Fibroblast of skin of right quadriceps (primary cell): ENCODE results near the gene GALP.
"Not testable (repeated sequence)": the region's sequence is repeated elsewhere in the genome, so short reads cannot be mapped to it uniquely, and the experiment has no call there.

Experiments
- DNase-seq: peaks from one replicate; pipeline ENCODE4 v3.0.0-alpha.2; 2013

Gene GALP

GRCh38 chr19:56148955-56149655 is 26.7 kb upstream of the GALP start:
- not testable (repeated sequence) for DNase-seq

DNA sequence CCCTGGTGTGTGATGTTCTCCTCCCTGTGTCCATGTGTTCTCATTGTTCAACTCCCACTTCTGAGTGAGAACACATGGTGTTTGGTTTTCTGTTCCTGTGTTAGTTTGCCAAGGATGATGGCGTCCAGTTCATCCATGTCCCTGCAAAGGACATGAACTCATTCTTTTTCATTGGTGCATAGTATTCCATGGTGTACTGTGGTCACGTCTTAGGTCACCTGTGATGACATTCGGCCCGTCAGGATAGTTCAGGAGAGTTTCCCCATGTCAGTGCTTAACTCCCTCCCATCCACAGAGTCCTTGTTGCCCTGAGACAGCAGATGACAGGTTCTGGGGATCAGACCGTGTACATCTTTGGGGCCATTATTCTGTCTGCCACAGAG is 26.2 kb upstream of the GALP start:
- no peak for DNase-seq

- no peak for DNase-seq
Measured at GRCh38 chr19:56150358-56150757, 25.4 kb upstream of the GALP start.

GRCh38 chr19:56152644-56153043 is 23.2 kb upstream of the GALP start:
- no peak for DNase-seq

GRCh38 chr19:56153507-56153906 is 22.3 kb upstream of the GALP start:
- DNase-seq = no peak

GRCh38 chr19:56155124-56155687 is 20.6 kb upstream of the GALP start:
- DNase-seq = no peak

GRCh38 chr19:56156768-56157167 is 19.0 kb upstream of the GALP start:
- DNase-seq = no peak

- DNase-seq = no peak
Measured at GRCh38 chr19:56158170-56158757, 17.5 kb upstream of the GALP start.

DNA sequence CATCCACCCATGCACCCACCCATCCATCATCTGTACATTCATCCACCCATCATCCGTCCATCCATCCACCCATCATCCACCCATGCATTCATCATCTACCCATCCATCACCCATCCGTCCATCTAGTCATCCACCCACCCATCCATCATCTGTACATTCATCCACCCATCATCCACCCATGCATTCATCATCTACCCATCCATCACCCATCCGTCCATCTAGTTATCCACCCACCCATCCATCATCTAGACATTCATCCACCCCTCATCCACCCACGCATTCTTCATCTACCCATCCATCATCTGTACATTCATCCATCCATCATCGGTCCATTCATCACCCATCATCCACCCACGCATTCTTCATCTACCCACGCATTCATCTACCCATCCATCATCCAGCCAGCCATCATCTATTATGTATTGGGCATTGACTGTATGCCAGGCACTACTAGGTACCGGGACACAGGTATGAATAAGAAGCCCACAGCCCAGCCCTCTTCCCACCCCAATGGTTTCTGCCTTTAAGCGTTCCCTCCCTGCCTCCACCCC is 16.7 kb upstream of the GALP start:
- DNase-seq = no peak

GRCh38 chr19:56159622-56160271 is 16.1 kb upstream of the GALP start:
- no peak for DNase-seq

DNA sequence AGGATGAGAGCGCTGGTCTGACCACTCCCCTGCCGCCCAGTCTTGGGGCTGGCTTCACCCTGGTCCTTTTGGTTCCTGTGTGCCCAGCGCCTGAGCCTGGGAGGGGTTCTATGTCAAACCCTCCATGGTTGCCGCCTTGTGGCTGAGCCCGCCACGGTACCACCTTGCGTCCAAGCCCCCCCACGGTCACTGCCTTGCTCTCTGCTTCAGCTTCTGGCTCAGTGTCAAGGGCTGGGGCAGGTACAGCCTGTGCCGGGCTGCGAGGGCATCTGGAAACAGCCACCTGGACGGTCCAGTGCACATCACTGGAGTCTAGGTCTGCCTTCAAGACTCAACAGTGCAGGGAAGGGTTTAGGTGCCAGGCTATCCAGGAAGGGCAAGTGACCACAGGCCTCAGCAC is 14.3 kb upstream of the GALP start:
- DNase-seq = no peak

DNA sequence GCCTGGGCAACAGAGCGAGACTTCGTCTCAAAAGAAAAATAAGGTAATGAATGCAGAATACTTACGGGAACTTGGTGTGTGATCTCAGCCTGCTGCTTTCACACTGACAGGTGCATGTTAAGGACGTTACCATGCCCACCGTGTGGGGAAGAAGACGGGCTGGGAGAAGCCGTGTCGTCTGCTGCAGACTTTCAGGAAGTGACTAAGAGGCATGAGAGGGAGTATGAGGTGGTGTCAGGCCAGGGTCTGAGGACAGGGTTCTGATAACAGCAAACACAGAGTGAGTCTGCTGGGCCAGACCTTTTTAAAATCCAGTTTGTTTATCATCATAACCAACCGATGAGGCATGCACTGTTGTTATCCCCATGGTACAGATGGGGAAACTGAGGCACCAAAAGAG is 13.6 kb upstream of the GALP start:
- DNase-seq = no peak

GRCh38 chr19:56163097-56163496 is 12.7 kb upstream of the GALP start:
- no peak for DNase-seq

DNA sequence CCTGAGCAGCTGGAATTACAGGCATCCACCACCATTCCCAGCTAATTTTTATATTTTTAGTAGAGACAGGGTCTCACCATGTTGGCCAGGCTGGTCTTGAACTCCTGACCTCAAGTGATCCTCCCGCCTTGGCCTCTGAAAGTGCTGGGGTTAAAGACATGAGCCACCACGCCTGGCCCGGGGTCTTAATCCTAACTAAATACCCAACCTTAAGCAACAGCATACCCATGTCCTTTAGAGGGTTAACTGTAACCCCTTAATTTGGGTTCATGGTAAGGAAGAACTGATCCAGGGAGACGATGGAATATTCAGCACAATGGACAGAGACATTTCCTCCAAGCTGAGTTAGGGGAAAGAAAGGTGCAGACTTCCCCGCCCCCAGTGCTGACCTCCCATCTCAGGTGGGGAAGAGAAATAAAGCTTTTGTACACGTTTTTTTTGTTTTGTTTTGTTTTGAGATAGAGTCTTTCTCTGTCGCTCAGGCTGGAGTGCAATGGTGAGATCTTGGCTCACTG is 8.7 kb upstream of the GALP start:
- no peak for DNase-seq

DNA sequence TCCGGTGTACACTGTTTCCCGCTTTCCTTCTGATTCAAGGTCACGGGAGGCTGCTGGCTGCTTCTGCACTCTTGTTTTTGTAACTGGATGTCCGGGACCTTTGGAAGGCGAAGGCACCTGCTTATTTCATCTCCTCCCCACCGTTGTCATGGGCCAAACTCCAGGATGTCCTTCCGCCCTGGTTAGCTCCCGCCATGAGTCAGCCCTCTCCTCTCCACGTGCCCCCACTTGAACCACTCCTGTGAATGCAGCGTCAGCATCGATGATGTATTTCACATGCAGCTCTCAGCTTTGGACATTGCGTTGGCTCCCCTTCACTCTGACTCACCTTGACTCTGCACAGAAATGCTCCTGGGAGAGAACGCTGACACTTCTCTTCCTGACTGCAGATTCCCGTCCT is 5.5 kb upstream of the GALP start:
- DNase-seq = peak; percentile 6

DNA sequence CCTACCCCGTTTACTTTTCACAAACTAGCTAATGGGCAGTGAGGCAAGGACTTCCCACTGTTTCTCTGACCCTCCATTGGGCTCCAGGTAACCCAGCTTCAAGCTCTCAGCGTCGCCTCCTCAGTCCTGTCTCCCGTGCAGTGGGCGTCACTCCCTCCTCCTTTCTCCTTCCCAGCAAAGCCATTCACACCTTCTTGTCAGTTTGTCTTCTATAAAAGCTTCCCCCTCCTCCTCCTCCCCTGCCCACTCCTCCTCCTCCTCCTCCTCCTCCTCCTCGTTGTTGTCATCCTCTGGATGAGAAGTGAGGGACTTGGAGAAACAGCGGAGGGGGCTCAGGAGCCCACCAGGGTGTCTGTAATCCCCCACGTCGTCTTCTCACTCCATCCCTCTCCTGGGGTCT is 1.7 kb upstream of the GALP start:
- no peak for DNase-seq

- no peak for DNase-seq
Measured at GRCh38 chr19:56174550-56174949, 1.3 kb upstream of the GALP start.

DNA sequence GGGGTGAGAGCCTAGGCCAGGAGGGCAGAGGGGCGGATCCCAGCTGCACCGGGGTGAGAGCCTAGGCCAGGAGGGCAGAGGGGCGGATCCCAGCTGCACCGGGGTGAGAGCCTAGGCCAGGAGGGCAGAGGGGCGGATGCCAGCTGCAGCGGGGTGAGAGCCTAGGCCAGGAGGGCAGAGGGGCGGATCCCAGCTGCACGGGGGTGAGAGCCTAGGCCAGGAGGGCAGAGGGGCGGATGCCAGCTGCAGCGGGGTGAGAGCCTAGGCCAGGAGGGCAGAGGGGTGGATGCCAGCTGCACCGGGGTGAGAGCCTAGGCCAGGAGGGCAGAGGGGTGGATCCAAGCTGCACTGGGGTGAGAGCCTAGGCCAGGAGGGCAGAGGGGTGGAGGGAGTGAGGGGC is 502 bp downstream of the GALP start:
- not testable (repeated sequence) for DNase-seq

DNA sequence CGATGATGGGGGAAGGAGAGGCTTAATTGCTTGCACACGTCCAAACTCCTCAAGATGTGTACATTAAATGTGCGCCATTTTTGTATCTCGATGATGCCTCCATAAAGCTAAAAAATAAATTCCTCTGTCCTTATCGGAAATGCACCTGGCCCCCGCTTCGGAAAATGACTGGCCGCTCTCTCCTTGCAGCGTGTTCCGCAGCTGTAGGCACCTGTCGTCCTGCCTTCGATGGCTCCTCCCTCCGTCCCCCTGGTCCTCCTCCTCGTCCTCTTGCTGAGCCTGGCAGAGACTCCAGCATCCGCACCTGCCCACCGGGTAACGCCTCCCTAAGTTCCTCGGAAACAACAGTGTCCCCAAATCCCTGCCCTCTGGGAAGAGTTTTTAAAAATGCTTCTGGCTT is 1.1 kb downstream of the GALP start:
- no peak for DNase-seq

DNA sequence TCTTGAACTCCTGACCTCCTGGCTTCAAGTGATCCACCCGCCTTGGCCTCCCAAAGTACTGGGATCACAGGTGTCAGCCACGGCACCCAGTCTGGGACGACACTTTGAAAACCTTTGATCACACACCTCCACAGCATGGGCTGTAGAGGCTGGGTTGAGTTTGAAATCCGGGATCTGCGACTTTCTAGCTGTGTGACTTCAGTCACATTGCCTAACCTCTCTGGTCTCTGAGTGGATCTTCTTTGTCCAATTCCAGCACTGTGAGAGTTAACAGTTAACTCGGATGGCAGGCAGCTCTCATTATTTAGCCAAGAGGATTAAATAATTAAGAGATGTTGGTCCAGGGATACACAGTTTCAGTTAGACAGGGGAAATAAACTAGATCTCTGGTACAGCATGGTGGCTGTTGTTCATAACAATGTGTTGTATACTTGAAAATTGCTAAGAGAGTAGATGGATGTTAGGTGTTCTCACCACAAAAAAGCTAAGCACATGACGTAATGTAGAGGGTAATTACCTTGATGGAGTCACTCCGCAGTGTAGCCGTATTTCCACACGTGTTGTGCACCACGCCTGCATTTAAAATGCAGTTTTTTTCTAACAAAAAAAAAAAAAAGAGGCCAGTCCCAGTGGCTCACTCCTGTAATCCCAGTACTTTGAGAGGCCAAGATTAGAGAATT is 1.9 kb downstream of the GALP start:
- no peak for DNase-seq

DNA sequence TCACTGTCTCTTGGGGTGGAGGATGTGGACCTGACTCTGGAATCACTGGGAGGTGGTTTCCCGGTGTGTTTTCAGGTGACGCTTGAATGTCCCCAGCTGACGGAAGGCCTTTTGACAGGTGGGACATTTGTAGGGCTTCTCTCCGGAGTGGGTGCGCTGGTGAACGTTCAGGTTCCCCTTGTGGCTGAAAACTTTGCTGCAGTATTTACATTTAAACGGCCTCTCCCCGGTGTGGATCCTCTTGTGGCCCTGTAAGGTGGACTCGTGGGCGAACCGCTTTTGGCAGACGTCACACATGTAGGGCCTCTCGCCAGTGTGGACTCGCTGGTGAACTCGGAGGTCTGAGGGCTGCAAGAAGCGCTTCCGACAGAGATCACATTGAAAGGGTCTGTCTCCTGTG is 14.0 kb downstream of the GALP start:
- no peak for DNase-seq

- DNase-seq = no peak
Measured at GRCh38 chr19:56191115-56191514, 15.3 kb downstream of the GALP start.

DNA sequence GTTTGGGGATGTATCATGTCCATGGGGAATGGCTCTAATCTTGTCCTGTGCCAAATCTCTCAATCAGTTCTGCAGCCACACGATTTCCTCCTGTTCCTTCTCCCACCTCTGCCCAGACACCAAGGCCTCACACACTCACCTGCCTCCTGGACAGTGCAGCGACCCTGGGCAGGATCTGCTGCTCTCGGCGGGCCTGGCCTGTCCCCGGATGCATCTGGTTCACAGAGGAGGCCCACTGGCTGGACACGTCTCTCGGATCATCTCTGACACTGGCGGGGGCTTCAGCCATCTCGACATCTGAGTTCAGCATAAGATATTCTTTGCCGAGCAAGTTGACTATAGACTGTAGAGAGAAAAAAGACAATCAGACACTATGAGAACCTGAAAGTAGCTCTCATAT is 15.9 kb downstream of the GALP start:
- DNase-seq = no peak
